Mesenchymal stem cell (in vitro differentiated cells and primary cell): ENCODE measurements around the gene GRM5.
"Not testable (repeated sequence)": the region's sequence is repeated elsewhere in the genome, so short reads cannot be mapped to it uniquely, and the experiment has no call there.

Experiments used
- DNase-seq: peaks from one replicate; pipeline ENCODE4 v3.0.0-alpha.2; 2013
- H2AFZ ChIP-seq: one replicate; pipeline ENCODE4 v1.6.1; 2013; ENCODE audit warnings: low read depth, mild to moderate bottlenecking, control low read depth, inconsistent platforms, low read length, moderate library complexity
- H2AK5ac ChIP-seq: 2 replicates; pipeline ENCODE4 v1.6.1; 2013; ENCODE audit warnings: low read length, moderate library complexity, mild to moderate bottlenecking, inconsistent platforms; ENCODE audit not compliant: severe bottlenecking
- H2BK120ac ChIP-seq: one replicate; pipeline ENCODE4 v1.6.1; 2013; ENCODE audit warnings: low read depth, mild to moderate bottlenecking, inconsistent platforms, low read length, moderate library complexity
- H2BK12ac ChIP-seq, 2 experiments: one replicate each; pipeline ENCODE4 v1.6.1; 2013; ENCODE audit warnings: inconsistent platforms in 2 of 2, low read length in 2 of 2, mild to moderate bottlenecking in 2 of 2, moderate library complexity in 2 of 2, control low read depth in 1 of 2
- H2BK15ac ChIP-seq: one replicate; pipeline ENCODE4 v1.6.1; 2013; ENCODE audit warnings: mild to moderate bottlenecking, low read depth, inconsistent platforms; ENCODE audit not compliant: poor library complexity, severe bottlenecking
- H2BK5ac ChIP-seq: 2 replicates; pipeline ENCODE4 v1.6.1; 2013; ENCODE audit warnings: low read depth, mild to moderate bottlenecking, low read length, control low read depth, inconsistent platforms; ENCODE audit not compliant: poor library complexity, severe bottlenecking
- H3K14ac ChIP-seq, 2 experiments: one replicate each; pipeline ENCODE4 v1.6.1; 2013; ENCODE audit warnings: inconsistent platforms in 2 of 2, low read length in 2 of 2, control low read depth in 1 of 2, mild to moderate bottlenecking in 1 of 2, moderate library complexity in 1 of 2
- H3K18ac ChIP-seq, 2 experiments: one replicate each; pipeline ENCODE4 v1.6.1; 2013; ENCODE audit warnings: inconsistent platforms in 2 of 2, low read length in 2 of 2, control low read depth in 1 of 2, low read depth in 1 of 2, mild to moderate bottlenecking in 1 of 2
- H3K23ac ChIP-seq, 2 experiments: one replicate each; pipeline ENCODE4 v1.6.1; 2013; ENCODE audit warnings: inconsistent platforms in 2 of 2, low read length in 2 of 2, mild to moderate bottlenecking in 2 of 2, moderate library complexity in 2 of 2, control low read depth in 1 of 2
- H3K27ac ChIP-seq: 2 replicates; pipeline ENCODE4 v1.5.1; 2013; ENCODE audit warnings: mild to moderate bottlenecking, moderate library complexity, low read length, control low read depth, inconsistent platforms; ENCODE audit not compliant: poor library complexity, severe bottlenecking
- H3K27me3 ChIP-seq, 2 experiments: 2 replicates each; pipeline versions ENCODE4 v1.6.1 to v1.7.0; 2013; ENCODE audit warnings: low read length in 2 of 2, mild to moderate bottlenecking in 2 of 2, moderate library complexity in 2 of 2, control low read depth in 1 of 2, inconsistent platforms in 1 of 2; ENCODE audit not compliant: control insufficient read depth in 1 of 2, insufficient read depth in 1 of 2
- H3K36me3 ChIP-seq, 2 experiments: 2 replicates each; pipeline versions ENCODE4 v1.6.1 to v1.7.0; 2013; ENCODE audit warnings: low read length in 2 of 2, control low read depth in 1 of 2, inconsistent platforms in 1 of 2, low read depth in 1 of 2, mild to moderate bottlenecking in 1 of 2; ENCODE audit not compliant: insufficient read depth in 2 of 2, control insufficient read depth in 1 of 2
- H3K4ac ChIP-seq, 2 experiments: one replicate each; pipeline ENCODE4 v1.6.1; 2013; ENCODE audit warnings: inconsistent platforms in 2 of 2, low read length in 2 of 2, mild to moderate bottlenecking in 2 of 2, moderate library complexity in 2 of 2, control low read depth in 1 of 2, low read depth in 1 of 2
- H3K4me1 ChIP-seq: 2 replicates; pipeline ENCODE4 v1.6.1; 2013; ENCODE audit warnings: low read depth, low read length, control low read depth; ENCODE audit not compliant: control insufficient read depth, insufficient read depth
- H3K4me2 ChIP-seq: 2 replicates; pipeline ENCODE4 v1.6.1; 2013; ENCODE audit warnings: low read length, mild to moderate bottlenecking, inconsistent platforms; ENCODE audit not compliant: poor library complexity, severe bottlenecking
- H3K4me3 ChIP-seq, 2 experiments: 2 replicates each; pipeline versions ENCODE4 v1.5.1 to v1.7.0; 2013; ENCODE audit warnings: low read length in 2 of 2, mild to moderate bottlenecking in 2 of 2, control low read depth in 1 of 2, low read depth in 1 of 2; ENCODE audit not compliant: insufficient read depth in 1 of 2
- H3K79me1 ChIP-seq: replicated peaks from 2 replicates; pipeline ENCODE4 v1.6.1; 2013; ENCODE audit warnings: mild to moderate bottlenecking, control low read depth, low read length, inconsistent platforms; ENCODE audit not compliant: poor library complexity, severe bottlenecking
- H3K9ac ChIP-seq: 2 replicates; pipeline ENCODE4 v1.7.0; 2013; ENCODE audit warnings: mild to moderate bottlenecking, low read length, moderate library complexity
- H3K9me3 ChIP-seq: 2 replicates; pipeline ENCODE4 v1.7.0; 2013; ENCODE audit warnings: mild to moderate bottlenecking, low read length; ENCODE audit not compliant: control insufficient read depth
- H4K8ac ChIP-seq: one replicate; pipeline ENCODE4 v1.6.1; 2013; ENCODE audit warnings: inconsistent platforms, mild to moderate bottlenecking, low read length, moderate library complexity
- H4K91ac ChIP-seq: one replicate; pipeline ENCODE4 v1.6.1; 2013; ENCODE audit warnings: mild to moderate bottlenecking, low read length, inconsistent platforms
- WGBS: methylation state at CpG from one replicate; pipeline ENCODE4 v1.1.7; 2013; ENCODE audit warnings: mixed read lengths; 5-methylcytosine and 5-hydroxymethylcytosine counted together

The GRM5 gene

DNA sequence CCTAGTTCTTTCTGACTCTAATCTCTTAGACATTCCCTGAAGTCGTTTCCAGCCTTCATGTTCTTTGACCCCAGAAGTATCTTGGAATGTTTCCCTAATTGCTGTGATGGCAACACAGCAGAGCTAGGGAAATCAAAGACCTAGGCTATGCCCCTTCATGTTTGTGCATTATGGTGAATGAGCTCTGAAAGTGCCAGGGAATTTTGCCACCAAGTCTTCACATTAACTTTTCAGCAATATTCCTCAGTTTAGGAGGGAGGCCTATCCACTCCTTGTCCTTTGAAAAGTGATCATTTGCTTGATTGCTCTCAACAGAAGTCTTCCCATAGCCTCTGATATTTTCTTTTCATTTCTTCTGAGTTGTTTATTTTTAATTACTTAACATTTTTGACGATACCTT, 164.3 kb downstream of the GRM5 start:
- not testable (repeated sequence) for H4K8ac ChIP-seq

DNA sequence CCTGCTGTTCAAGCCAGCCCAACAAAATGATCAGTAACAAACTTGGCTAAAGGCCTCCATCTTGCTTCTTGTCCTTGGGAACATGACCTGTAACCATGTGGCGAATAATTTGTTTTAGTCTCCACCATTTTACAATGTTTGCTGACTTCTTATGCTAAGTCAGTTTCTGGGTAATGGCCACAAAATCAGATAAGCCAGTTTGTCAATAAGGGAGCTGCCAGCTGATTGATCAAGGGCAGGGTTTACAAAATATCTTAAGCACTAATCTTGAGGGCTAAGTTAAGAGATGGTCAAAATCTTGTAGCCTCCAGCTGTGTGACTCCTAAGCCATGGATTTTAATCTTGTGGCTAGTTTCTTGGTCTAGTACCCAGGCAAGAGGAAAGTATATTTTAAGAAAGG, 176.9 kb downstream of the GRM5 start:
- H3K18ac ChIP-seq, H2BK15ac ChIP-seq, H2BK12ac ChIP-seq, H3K27me3 ChIP-seq, H3K4me2 ChIP-seq, H3K4ac ChIP-seq, H3K9ac ChIP-seq, H3K79me1 ChIP-seq, H2BK120ac ChIP-seq, DNase-seq, H3K4me3 ChIP-seq, H2AFZ ChIP-seq, H3K23ac ChIP-seq, H2AK5ac ChIP-seq, H3K36me3 ChIP-seq, H2BK5ac ChIP-seq, H3K27ac ChIP-seq, H3K9me3 ChIP-seq, H3K14ac ChIP-seq, H4K8ac ChIP-seq, H4K91ac ChIP-seq, H3K4me1 ChIP-seq: not testable (repeated sequence)
- WGBS, result no CpG with 5 or more reads among the region's 1 CpG

More for the DNA sequence above, 164.3 kb downstream of the GRM5 start:
- H3K27ac ChIP-seq, H2BK120ac ChIP-seq, H3K27me3 ChIP-seq, H2AK5ac ChIP-seq, H3K9me3 ChIP-seq, H3K79me1 ChIP-seq, H2BK5ac ChIP-seq, DNase-seq, H3K4me2 ChIP-seq, H2BK15ac ChIP-seq, H3K36me3 ChIP-seq, H3K4me1 ChIP-seq, H2BK12ac ChIP-seq, H3K4ac ChIP-seq, H4K91ac ChIP-seq, H3K23ac ChIP-seq, H2AFZ ChIP-seq, H3K4me3 ChIP-seq, H3K18ac ChIP-seq, H3K14ac ChIP-seq, H3K9ac ChIP-seq: not testable (repeated sequence)
- WGBS, result 76% methylated on average over 2 of the region's 2 CpGs

DNA sequence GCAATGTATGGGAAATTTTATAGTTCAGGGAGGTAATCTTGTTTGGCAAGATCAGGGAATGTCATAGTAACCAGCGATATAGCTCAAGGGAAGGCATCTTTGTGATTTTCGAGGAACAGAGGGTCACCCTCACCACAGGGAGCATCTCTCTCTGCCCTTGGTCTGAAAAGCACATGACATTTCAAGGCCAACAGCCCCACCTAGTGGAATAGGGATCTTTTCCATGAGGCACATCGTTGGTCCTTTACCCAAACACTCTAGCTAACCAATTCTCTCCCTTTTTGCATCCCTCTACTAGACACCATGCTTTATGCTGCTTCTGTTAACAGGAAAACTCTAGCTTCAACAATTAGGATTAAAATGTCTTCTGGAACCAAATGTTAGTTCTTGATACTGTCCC, 179.0 kb downstream of the GRM5 start:
- no peak overlapping the region for H4K8ac ChIP-seq
- no peaks in the 10 kb centered on the region for H3K9me3 ChIP-seq
- no peak overlapping the region for H2BK15ac ChIP-seq

DNA sequence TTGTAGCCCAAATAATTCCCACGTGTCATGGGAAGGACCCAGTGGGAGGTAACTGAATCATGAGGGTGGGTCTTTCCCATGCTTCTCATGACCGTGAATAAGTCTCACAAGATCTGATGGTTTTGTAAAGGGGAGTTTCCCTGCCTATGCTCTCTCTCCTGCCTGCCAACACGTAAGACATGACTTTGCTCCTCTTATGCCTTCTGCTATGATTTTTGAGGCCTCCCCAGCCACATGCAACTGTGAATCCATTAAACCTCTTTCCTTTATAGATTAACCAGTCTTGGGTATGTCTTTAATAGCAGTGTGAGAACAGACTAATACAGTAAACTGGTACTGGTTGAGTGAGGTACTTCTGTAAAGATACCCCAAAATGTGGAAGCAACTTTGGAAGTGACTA, 183.0 kb downstream of the GRM5 start:
- H3K4me2 ChIP-seq, H3K4ac ChIP-seq, H3K18ac ChIP-seq, H3K14ac ChIP-seq, H3K27me3 ChIP-seq, H3K4me1 ChIP-seq, H3K79me1 ChIP-seq, H3K36me3 ChIP-seq, H3K9me3 ChIP-seq, H3K4me3 ChIP-seq, H3K9ac ChIP-seq, H4K91ac ChIP-seq, H3K23ac ChIP-seq, H2BK120ac ChIP-seq, H2BK15ac ChIP-seq, H3K27ac ChIP-seq, H2AFZ ChIP-seq, H2AK5ac ChIP-seq, H2BK5ac ChIP-seq, DNase-seq, H4K8ac ChIP-seq, H2BK12ac ChIP-seq: not testable (repeated sequence)
- WGBS, result 58% methylated on average over 2 of the region's 3 CpGs

More for the DNA sequence above, 179.0 kb downstream of the GRM5 start:
- Histone ChIP-seq H3K79me1 (no peaks in the 10 kb centered on the region), H3K4me3 (no peak overlapping the region), H3K27ac (no peak overlapping the region), H3K23ac (no peak overlapping the region), H4K91ac (no peak overlapping the region), H3K4ac (no peak overlapping the region), H2BK5ac (no peak overlapping the region), H3K14ac (no peak overlapping the region), H3K4me2 (no peak overlapping the region), H3K36me3 (no peaks in the 10 kb centered on the region), H2AK5ac (no peak overlapping the region), H3K9ac (no peak overlapping the region), H2AFZ (no peak overlapping the region), H2BK12ac (no peak overlapping the region), H3K18ac (no peak overlapping the region), H3K4me1 (no peaks in the 10 kb centered on the region), H2BK120ac (no peak overlapping the region), H3K27me3 (no peaks in the 10 kb centered on the region)
- 60% methylated on average over 3 of the region's 3 CpGs for WGBS
- no peak for DNase-seq
